Measurements from ENCODE around the gene SND1. TPM values are rescaled to one million over a fixed set of nuclear protein-coding genes. Genes with fewer than 3 reads are reported as not detected.

Gene SND1
- total and polyA plus RNA-seq, 10 of the 15 experiments (the other 5 are each of a cell fraction or from before 2014, with no cell fraction given): 52.4 to 270 (median 146) TPM

- 98% methylated on average over 11 of the region's 11 CpGs for WGBS (ENCODE audit: insufficient coverage, insufficient replicate concordance, low lambda C conversion rate, missing lambda C conversion rate)
- FAIRE-seq: no peak
- Histone ChIP-seq H4K20me1 (ENCODE audit: control insufficient read depth, insufficient read depth) (no peaks in the 10 kb centered on the region; the same call in 1 of the 2 replicates), H3K36me3 (ENCODE audit: control insufficient read depth in 2 of 2, insufficient read depth in 2 of 2, low read length in 1 of 2) (peaks cover 20 to 32% of the 10 kb centered on the region in 2 experiments; a peak in 3 of 4 replicates), H3K9me3 (replicated peaks; ENCODE audit: control insufficient read depth, insufficient read depth, low read length) (no peaks in the 10 kb centered on the region), H3K9ac (ENCODE audit: control insufficient read depth, insufficient read depth, low read length) (no peak overlapping the region), H3K4me1 (ENCODE audit: control insufficient read depth, insufficient read depth, low read length) (no peaks in the 10 kb centered on the region), H3K4me2 (ENCODE audit: control insufficient read depth, insufficient read depth) (no peak overlapping the region), H3K4me3 (no peak overlapping the region), H3K27ac (ENCODE audit: control insufficient read depth, insufficient read depth) (no peak overlapping the region), H3K79me2 (ENCODE audit: control insufficient read depth, insufficient read depth, low read length) (no peaks in the 10 kb centered on the region), H3K27me3 (replicated peaks in 1 of 2; ENCODE audit: control insufficient read depth in 2 of 2, insufficient read depth in 2 of 2, low read length in 1 of 2) (no peaks in the 10 kb centered on the region), H2AFZ (ENCODE audit: control insufficient read depth, low read depth, low read length) (no peak overlapping the region)
- BruUV-seq (replicated peaks): no TSS peak
- intact Hi-C loops (cut with micrococcal nuclease; ENCODE audit: unreplicated experiment) (no loop called here), in situ Hi-C loops (cut with MboI) (no loop called here)
- ChIA-PET CTCF (interaction anchor here (1.5 kb wide), 1 partner anchor 64 kb away, joined by 3 read pairs; no protein-coding TSS in a partner anchor), POLR2A (no interaction called here), SMC1A (ENCODE audit: uncharacterized antibody, unreplicated experiment) (no interaction called here), RAD21 (ENCODE audit: unreplicated experiment) (interaction anchor here (0.7 kb wide), 1 partner anchor 364 kb away, joined by 4 read pairs; no protein-coding TSS in a partner anchor)
- no peak for ATAC-seq
- no peak for TF ChIP-seq ZNF274 (IDR thresholded peaks at IDR 0.05; ENCODE audit: insufficient read depth, insufficient read length)
- TF ChIP-seq CREM (IDR thresholded peaks at IDR 0.05; ENCODE audit: low read depth): no peak
- TF ChIP-seq FOS (IDR thresholded peaks at IDR 0.05; ENCODE audit: borderline replicate concordance, extremely low read depth, insufficient read length): no peak
- no peak for TF ChIP-seq HDAC6 (IDR thresholded peaks at IDR 0.05; ENCODE audit: unreplicated experiment)
- TF ChIP-seq POLR2AphosphoS5 (IDR thresholded peaks at IDR 0.05; ENCODE audit: low read length): no peak
- TF ChIP-seq SPI1 (IDR thresholded peaks at IDR 0.05; ENCODE audit: borderline replicate concordance, insufficient read depth, low read depth, low read length): no peak
- no peak for TF ChIP-seq ZBED1 (IDR thresholded peaks at IDR 0.05; ENCODE audit: borderline replicate concordance)
- no peak for TF ChIP-seq ZBTB40 (IDR thresholded peaks at IDR 0.05; ENCODE audit: borderline replicate concordance)
- no peak for DNase-seq (ENCODE audit: low read depth, low spot score)
Measured at GRCh38 chr7:128071801-128072200, 419.8 kb downstream of the SND1 start.

Measured in GM12878 (cell line).